ENCODE measurements around the gene THSD4. TPM values are rescaled to one million over a fixed set of nuclear protein-coding genes. Genes with fewer than 3 reads are reported as not detected.

Gene THSD4
- total RNA-seq, 2 experiments from 2014 or later: not detected

- H3K9me3 Mint-ChIP-seq: peaks cover 8% of the 10 kb centered on the region
- CTCF ChIA-PET: no interaction called here
These were observed 488.1 kb downstream of the THSD4 start for GRCh38 chr15:71603379-71603778.

GRCh38 chr15:71607383-71607782 is 492.1 kb downstream of the THSD4 start:
- Mint-ChIP-seq H3K4me3 (no peak overlapping the region), H3K27ac (no peak overlapping the region), H3K36me3 (no peaks in the 10 kb centered on the region), H3K4me1 (ENCODE audit: low read depth) (no peaks in the 10 kb centered on the region), H3K27me3 (peaks cover 9% of the 10 kb centered on the region), H3K9me3 (peaks cover 8% of the 10 kb centered on the region)
- ChIA-PET CTCF (no interaction called here), POLR2A (no interaction called here)
- DNase-seq: no peak
- intact Hi-C loops (cut with micrococcal nuclease): no loop called here

More at GRCh38 chr15:71603379-71603778, 488.1 kb downstream of the THSD4 start:
- Mint-ChIP-seq H3K36me3 (no peaks in the 10 kb centered on the region), H3K4me1 (ENCODE audit: low read depth) (no peaks in the 10 kb centered on the region), H3K4me3 (no peak overlapping the region), H3K27ac (no peak overlapping the region), H3K27me3 (peaks cover 7% of the 10 kb centered on the region)
- intact Hi-C loops (cut with micrococcal nuclease): no loop called here
- POLR2A ChIA-PET: no interaction called here
- no peak for DNase-seq

- no peak overlapping the region for H3K4me3 Mint-ChIP-seq
- intact Hi-C loops (cut with micrococcal nuclease): no loop called here
- H3K9me3 Mint-ChIP-seq: no peaks in the 10 kb centered on the region
- H3K27ac Mint-ChIP-seq: no peak overlapping the region
- H3K36me3 Mint-ChIP-seq: no peaks in the 10 kb centered on the region
- no peaks in the 10 kb centered on the region for H3K4me1 Mint-ChIP-seq (ENCODE audit: low read depth)
- POLR2A ChIA-PET: no interaction called here
- no peak for DNase-seq
- peaks cover 13% of the 10 kb centered on the region for H3K27me3 Mint-ChIP-seq
- CTCF ChIA-PET: no interaction called here
These were observed 495.7 kb downstream of the THSD4 start for GRCh38 chr15:71610728-71611552.

- intact Hi-C loops (cut with micrococcal nuclease): no loop called here
- ChIA-PET CTCF (no interaction called here), POLR2A (no interaction called here)
- no peak overlapping the region for H3K4me3 Mint-ChIP-seq
- no peaks in the 10 kb centered on the region for H3K4me1 Mint-ChIP-seq (ENCODE audit: low read depth)
- no peak overlapping the region for H3K27ac Mint-ChIP-seq
- H3K36me3 Mint-ChIP-seq: no peaks in the 10 kb centered on the region
- no peaks in the 10 kb centered on the region for H3K9me3 Mint-ChIP-seq
- peaks cover 17% of the 10 kb centered on the region for H3K27me3 Mint-ChIP-seq
- no peak for DNase-seq
These were observed 496.5 kb downstream of the THSD4 start for GRCh38 chr15:71611553-71612396.

GRCh38 chr15:71612397-71612722 is 497.1 kb downstream of the THSD4 start:
- Mint-ChIP-seq H3K4me3 (no peak overlapping the region), H3K27me3 (peaks cover 12% of the 10 kb centered on the region), H3K36me3 (no peaks in the 10 kb centered on the region), H3K27ac (no peak overlapping the region), H3K4me1 (ENCODE audit: low read depth) (no peaks in the 10 kb centered on the region), H3K9me3 (no peaks in the 10 kb centered on the region)
- CTCF ChIA-PET: no interaction called here
- intact Hi-C loops (cut with micrococcal nuclease): no loop called here
- POLR2A ChIA-PET: no interaction called here
- DNase-seq: no peak

GRCh38 chr15:71612869-71613268 is 497.6 kb downstream of the THSD4 start:
- CTCF ChIA-PET: no interaction called here
- POLR2A ChIA-PET: no interaction called here
- DNase-seq: no peak
- Mint-ChIP-seq H3K27ac (no peak overlapping the region), H3K9me3 (no peaks in the 10 kb centered on the region), H3K4me1 (ENCODE audit: low read depth) (no peaks in the 10 kb centered on the region), H3K27me3 (peaks cover 10% of the 10 kb centered on the region), H3K36me3 (no peaks in the 10 kb centered on the region), H3K4me3 (no peak overlapping the region)
- intact Hi-C loops (cut with micrococcal nuclease): no loop called here

- ChIA-PET POLR2A (no interaction called here), CTCF (interaction anchor here (0.7 kb wide), 1 partner anchor 433 kb away, joined by 3 read pairs; no protein-coding TSS in a partner anchor)
- peaks cover 14% of the 10 kb centered on the region for H3K27me3 Mint-ChIP-seq
These were observed 507.8 kb downstream of the THSD4 start for GRCh38 chr15:71623111-71623510.

GRCh38 chr15:71626596-71627088 is 511.4 kb downstream of the THSD4 start:
- H3K27me3 Mint-ChIP-seq: peaks cover 17% of the 10 kb centered on the region
- H3K27ac Mint-ChIP-seq: no peak overlapping the region
- intact Hi-C loops (cut with micrococcal nuclease): no loop called here
- H3K4me3 Mint-ChIP-seq: no peak overlapping the region
- no peaks in the 10 kb centered on the region for H3K9me3 Mint-ChIP-seq
- H3K36me3 Mint-ChIP-seq: no peaks in the 10 kb centered on the region
- CTCF ChIA-PET: interaction anchor here (1.2 kb wide), 1 partner anchor 18 kb away, joined by 3 read pairs; no protein-coding TSS in a partner anchor
- DNase-seq: no peak
- H3K4me1 Mint-ChIP-seq (ENCODE audit: low read depth): no peaks in the 10 kb centered on the region
- POLR2A ChIA-PET: no interaction called here

More at GRCh38 chr15:71623111-71623510, 507.8 kb downstream of the THSD4 start:
- H3K4me1 Mint-ChIP-seq (ENCODE audit: low read depth): no peaks in the 10 kb centered on the region
- DNase-seq: no peak
- H3K27ac Mint-ChIP-seq: no peak overlapping the region
- H3K36me3 Mint-ChIP-seq: no peaks in the 10 kb centered on the region
- no peaks in the 10 kb centered on the region for H3K9me3 Mint-ChIP-seq
- intact Hi-C loops (cut with micrococcal nuclease): no loop called here
- no peak overlapping the region for H3K4me3 Mint-ChIP-seq

- no peak for DNase-seq
These were observed 511.9 kb downstream of the THSD4 start for GRCh38 chr15:71627188-71627587.

GRCh38 chr15:71627604-71628003 is 512.3 kb downstream of the THSD4 start:
- H3K27ac Mint-ChIP-seq: no peak overlapping the region
- no peaks in the 10 kb centered on the region for H3K4me1 Mint-ChIP-seq (ENCODE audit: low read depth)
- POLR2A ChIA-PET: no interaction called here
- H3K9me3 Mint-ChIP-seq: no peaks in the 10 kb centered on the region
- no peak for DNase-seq
- CTCF ChIA-PET: interaction anchor here (1.2 kb wide), 1 partner anchor 17 kb away, joined by 3 read pairs; no protein-coding TSS in a partner anchor
- H3K27me3 Mint-ChIP-seq: peaks cover 16% of the 10 kb centered on the region
- no peaks in the 10 kb centered on the region for H3K36me3 Mint-ChIP-seq
- no peak overlapping the region for H3K4me3 Mint-ChIP-seq
- intact Hi-C loops (cut with micrococcal nuclease): no loop called here

More at GRCh38 chr15:71627188-71627587, 511.9 kb downstream of the THSD4 start:
- Mint-ChIP-seq H3K4me1 (ENCODE audit: low read depth) (no peaks in the 10 kb centered on the region), H3K27me3 (peaks cover 17% of the 10 kb centered on the region), H3K36me3 (no peaks in the 10 kb centered on the region), H3K4me3 (no peak overlapping the region), H3K27ac (no peak overlapping the region), H3K9me3 (no peaks in the 10 kb centered on the region)
- ChIA-PET POLR2A (no interaction called here), CTCF (interaction anchor here (1.2 kb wide), 1 partner anchor 17 kb away, joined by 3 read pairs; no protein-coding TSS in a partner anchor)
- intact Hi-C loops (cut with micrococcal nuclease): no loop called here

- no peak overlapping the region for H3K4me3 Mint-ChIP-seq
- intact Hi-C loops (cut with micrococcal nuclease): no loop called here
- H3K27ac Mint-ChIP-seq: no peak overlapping the region
- H3K4me1 Mint-ChIP-seq (ENCODE audit: low read depth): no peaks in the 10 kb centered on the region
- POLR2A ChIA-PET: no interaction called here
- CTCF ChIA-PET: no interaction called here
- no peak for DNase-seq
- no peaks in the 10 kb centered on the region for H3K9me3 Mint-ChIP-seq
- H3K27me3 Mint-ChIP-seq: peaks cover 13% of the 10 kb centered on the region
- no peaks in the 10 kb centered on the region for H3K36me3 Mint-ChIP-seq
These were observed 513.9 kb downstream of the THSD4 start for GRCh38 chr15:71628988-71629770.

Measured in activated CD4-positive, alpha-beta memory T cell treated with anti-CD3 and anti-CD28 coated beads for 36 hours (primary cell).